PFSK-1 (cell line): ENCODE measurements around the gene CATSPERZ.

Experiments used
- POLR2AphosphoS5 ChIP-seq: IDR thresholded peaks from 2 replicates; pipeline ENCODE4 v1.6.1; 2012; ENCODE audit warnings: low read depth, mild to moderate bottlenecking, control low read depth, low read length, moderate library complexity
- REST ChIP-seq, 2 experiments: IDR thresholded peaks; 2 replicates each; pipeline versions ENCODE4 v1.6.1 to v1.8.0; 2011 to 2012; ENCODE audit warnings: low read depth in 2 of 2, low read length in 2 of 2, control low read depth in 1 of 2, inconsistent platforms in 1 of 2, mild to moderate bottlenecking in 1 of 2, moderate library complexity in 1 of 2; ENCODE audit not compliant: insufficient read depth in 1 of 2

- TF ChIP-seq REST (IDR thresholded peaks at IDR 0.05; ENCODE audit: insufficient read depth in 1 of 2, low read depth in 2 of 2, low read length in 2 of 2) (no peak), POLR2AphosphoS5 (no peak)
These were observed 41.3 kb downstream of the CATSPERZ start for GRCh38 chr11:64341429-64341828.
